Measurements from ENCODE around the gene MED17. TPM values are rescaled to one million over a fixed set of nuclear protein-coding genes. Genes with fewer than 3 reads are reported as not detected.

The MED17 gene
- total RNA-seq, 1 donor from 2014 or later, result 40.0 TPM

GRCh38 chr11:93823210-93823609 lies 39.1 kb downstream of the MED17 start:
- Histone ChIP-seq H3K27ac (ENCODE audit: low read depth, low read length) (no peak overlapping the region), H3K4me2 (ENCODE audit: low read length) (no peak overlapping the region), H4K20me1 (ENCODE audit: insufficient read depth, low read length) (no peaks in the 10 kb centered on the region), H3K9me3 (ENCODE audit: insufficient read depth, low read depth, low read length) (no peaks in the 10 kb centered on the region), H3K4me1 (ENCODE audit: insufficient read depth, low read length) (no peaks in the 10 kb centered on the region), H2AFZ (ENCODE audit: low read depth, low read length) (no peak overlapping the region), H3K27me3 (ENCODE audit: insufficient read depth, low read length) (no peaks in the 10 kb centered on the region), H3K79me2 (ENCODE audit: insufficient read depth, low read length) (no peaks in the 10 kb centered on the region), H3K9ac (ENCODE audit: low read length) (no peak overlapping the region), H3K36me3 (ENCODE audit: insufficient read depth, low read length) (no peaks in the 10 kb centered on the region), H3K4me3 (ENCODE audit: insufficient read depth, low read depth, low read length) (no peak overlapping the region)
- no peaks in the 10 kb centered on the region for H3K36me3 Mint-ChIP-seq (ENCODE audit: low read depth, unreplicated experiment)
- no peaks in the 10 kb centered on the region for H3K27me3 Mint-ChIP-seq (ENCODE audit: low read depth, unreplicated experiment)
- H3K9me3 Mint-ChIP-seq (ENCODE audit: unreplicated experiment), result peaks cover 1% of the 10 kb centered on the region
- no peak for FAIRE-seq
- DNase-seq (ENCODE audit: low read depth), result no peak
- H3K4me1 Mint-ChIP-seq (ENCODE audit: low read depth, unreplicated experiment), result no peaks in the 10 kb centered on the region
- no peak overlapping the region for H3K27ac Mint-ChIP-seq (ENCODE audit: unreplicated experiment)
- no peak overlapping the region for H3K4me3 Mint-ChIP-seq (ENCODE audit: unreplicated experiment)
- TF ChIP-seq CTCF (IDR thresholded peaks at IDR 0.05; ENCODE audit: insufficient read depth, low read depth, low read length) (no peak), EZH2 (IDR thresholded peaks at IDR 0.05; ENCODE audit: insufficient read depth, low read length) (no peak)

GRCh38 chr11:93827363-93827762 lies 43.3 kb downstream of the MED17 start:
- TF ChIP-seq EZH2 (IDR thresholded peaks at IDR 0.05; ENCODE audit: insufficient read depth, low read length) (no peak), CTCF (IDR thresholded peaks at IDR 0.05; ENCODE audit: insufficient read depth, low read depth, low read length) (no peak)
- no peak overlapping the region for H3K4me2 ChIP-seq (ENCODE audit: low read length)
- no peak overlapping the region for H3K27ac ChIP-seq (ENCODE audit: low read depth, low read length)
- no peaks in the 10 kb centered on the region for H3K4me1 ChIP-seq (ENCODE audit: insufficient read depth, low read length)
- Mint-ChIP-seq H3K4me3 (ENCODE audit: unreplicated experiment) (no peak overlapping the region), H3K27ac (ENCODE audit: unreplicated experiment) (no peak overlapping the region), H3K27me3 (ENCODE audit: low read depth, unreplicated experiment) (no peaks in the 10 kb centered on the region), H3K36me3 (ENCODE audit: low read depth, unreplicated experiment) (no peaks in the 10 kb centered on the region), H3K4me1 (ENCODE audit: low read depth, unreplicated experiment) (no peaks in the 10 kb centered on the region), H3K9me3 (ENCODE audit: unreplicated experiment) (peaks cover 2% of the 10 kb centered on the region)
- FAIRE-seq, result no peak
- no peaks in the 10 kb centered on the region for H4K20me1 ChIP-seq (ENCODE audit: insufficient read depth, low read length)
- no peak overlapping the region for H3K4me3 ChIP-seq (ENCODE audit: insufficient read depth, low read depth, low read length)
- H3K9ac ChIP-seq (ENCODE audit: low read length), result no peak overlapping the region
- H2AFZ ChIP-seq (ENCODE audit: low read depth, low read length), result no peak overlapping the region
- DNase-seq (ENCODE audit: low read depth), result no peak
- no peaks in the 10 kb centered on the region for H3K27me3 ChIP-seq (ENCODE audit: insufficient read depth, low read length)
- no peaks in the 10 kb centered on the region for H3K79me2 ChIP-seq (ENCODE audit: insufficient read depth, low read length)
- H3K9me3 ChIP-seq (ENCODE audit: insufficient read depth, low read depth, low read length), result no peaks in the 10 kb centered on the region
- no peaks in the 10 kb centered on the region for H3K36me3 ChIP-seq (ENCODE audit: insufficient read depth, low read length)

- H3K79me2 ChIP-seq (ENCODE audit: insufficient read depth, low read length), result no peaks in the 10 kb centered on the region
- H3K27ac Mint-ChIP-seq (ENCODE audit: unreplicated experiment), result no peak overlapping the region
- H3K4me1 ChIP-seq (ENCODE audit: insufficient read depth, low read length), result no peaks in the 10 kb centered on the region
- H3K36me3 ChIP-seq (ENCODE audit: insufficient read depth, low read length), result no peaks in the 10 kb centered on the region
- no peak overlapping the region for H3K9ac ChIP-seq (ENCODE audit: low read length)
- DNase-seq (ENCODE audit: low read depth), result no peak
- no peak for FAIRE-seq
- H3K9me3 ChIP-seq (ENCODE audit: insufficient read depth, low read depth, low read length), result no peaks in the 10 kb centered on the region
- no peaks in the 10 kb centered on the region for H3K4me1 Mint-ChIP-seq (ENCODE audit: low read depth, unreplicated experiment)
- H3K36me3 Mint-ChIP-seq (ENCODE audit: low read depth, unreplicated experiment), result no peaks in the 10 kb centered on the region
- H3K4me3 Mint-ChIP-seq (ENCODE audit: unreplicated experiment), result no peak overlapping the region
- H3K27me3 Mint-ChIP-seq (ENCODE audit: low read depth, unreplicated experiment), result no peaks in the 10 kb centered on the region
- no peaks in the 10 kb centered on the region for H4K20me1 ChIP-seq (ENCODE audit: insufficient read depth, low read length)
- no peak overlapping the region for H3K4me3 ChIP-seq (ENCODE audit: insufficient read depth, low read depth, low read length)
- no peak overlapping the region for H2AFZ ChIP-seq (ENCODE audit: low read depth, low read length)
- H3K4me2 ChIP-seq (ENCODE audit: low read length), result no peak overlapping the region
- H3K27ac ChIP-seq (ENCODE audit: low read depth, low read length), result no peak overlapping the region
- TF ChIP-seq EZH2 (IDR thresholded peaks at IDR 0.05; ENCODE audit: insufficient read depth, low read length) (no peak), CTCF (IDR thresholded peaks at IDR 0.05; ENCODE audit: insufficient read depth, low read depth, low read length) (no peak)
- H3K9me3 Mint-ChIP-seq (ENCODE audit: unreplicated experiment), result peaks cover 6% of the 10 kb centered on the region
- H3K27me3 ChIP-seq (ENCODE audit: insufficient read depth, low read length), result no peaks in the 10 kb centered on the region
Measured at GRCh38 chr11:93829598-93829997, 45.5 kb downstream of the MED17 start.

Data from astrocyte (in vitro differentiated cells and primary cell).